Neural cell (in vitro differentiated cells): Measurements from ENCODE around the gene ELOA. TPM values are rescaled to one million over a fixed set of nuclear protein-coding genes. Genes with fewer than 3 reads are reported as not detected.
A peak's percentile ranks its signal among the peaks of the same experiment; 100 is the strongest.

ENCODE experiments used
- H2AFZ ChIP-seq: fragments of 200-600, 300-800 bp; sonication (generic), shearing (Covaris generic); 2 replicates; pipeline ENCODE4 v1.6.0; 2014; ENCODE audit warnings: low read depth, mild to moderate bottlenecking, antibody characterized with exemption, low read length, moderate library complexity
- H3F3A ChIP-seq: fragments of 200-600 bp; shearing (Covaris generic); 2 replicates; pipeline ENCODE4 v1.6.1; 2016; ENCODE audit warnings: mild to moderate bottlenecking, moderate library complexity, mixed read lengths, antibody characterized with exemption, low read length; ENCODE audit not compliant: insufficient read depth, poor library complexity, severe bottlenecking
- H3K27ac ChIP-seq: fragments of 200-600, 300-800 bp; sonication (generic), shearing (Covaris generic); 2 replicates; pipeline ENCODE4 v1.5.1; 2014; ENCODE audit warnings: mild to moderate bottlenecking, low read length, moderate library complexity
- H3K27me3 ChIP-seq: fragments of 300-800, 200-600 bp; sonication (generic), shearing (Covaris generic); 2 replicates; pipeline ENCODE4 v1.6.0; 2014; ENCODE audit warnings: mild to moderate bottlenecking, low read depth, low read length, moderate library complexity; ENCODE audit not compliant: insufficient read depth
- H3K36me3 ChIP-seq: fragments of 300-800, 200-600 bp; sonication (generic), shearing (Covaris generic); 2 replicates; pipeline ENCODE4 v1.5.1; 2014; ENCODE audit warnings: mild to moderate bottlenecking, antibody characterized with exemption, low read length, moderate library complexity; ENCODE audit not compliant: insufficient read depth
- H3K4me2 ChIP-seq: fragments of 300-800, 200-600 bp; sonication (generic), shearing (Covaris generic); 2 replicates; pipeline ENCODE4 v1.6.0; 2014; ENCODE audit warnings: mild to moderate bottlenecking, low read length
- H3K4me3 ChIP-seq: fragments of 300-800, 200-600 bp; sonication (generic), shearing (Covaris generic); 2 replicates; pipeline ENCODE4 v1.5.1; 2014; ENCODE audit warnings: mild to moderate bottlenecking, low read length, moderate library complexity
- H3K79me2 ChIP-seq: fragments of 200-600 bp; shearing (Covaris generic); replicated peaks from 2 replicates; pipeline ENCODE4 v1.6.0; 2014; ENCODE audit warnings: mild to moderate bottlenecking, low read length, moderate library complexity; ENCODE audit not compliant: insufficient read depth
- H3K9ac ChIP-seq: fragments of 300-800, 200-600 bp; sonication (generic), shearing (Covaris generic); 2 replicates; pipeline ENCODE4 v1.6.1; 2016; ENCODE audit warnings: mild to moderate bottlenecking, low read length, mixed read lengths
- H3K9me2 ChIP-seq: fragments of 200-600 bp; shearing (Covaris generic); 2 replicates; pipeline ENCODE4 v1.6.1; 2016; ENCODE audit warnings: mild to moderate bottlenecking, low read length, mixed read lengths; ENCODE audit not compliant: insufficient read depth
- H3K9me3 ChIP-seq: fragments of 200-600, 300-800 bp; sonication (generic), shearing (Covaris generic); 2 replicates; pipeline ENCODE4 v1.6.1; 2016; ENCODE audit warnings: mild to moderate bottlenecking, mixed run types, low read length, moderate library complexity, mixed read lengths
- H4K20me1 ChIP-seq: fragments of 200-600 bp; shearing (Covaris generic); 2 replicates; pipeline ENCODE4 v1.6.1; 2016; ENCODE audit warnings: mild to moderate bottlenecking, mixed run types; ENCODE audit not compliant: insufficient read depth
- CTCF ChIP-seq: fragments of 450-650 bp; IDR thresholded peaks from 2 replicates; pipeline ENCODE4 v1.5.1; 2014; ENCODE audit warnings: antibody characterized with exemption, mild to moderate bottlenecking, moderate library complexity; ENCODE audit not compliant: poor library complexity, severe bottlenecking
- EP300 ChIP-seq: fragments of 450-650 bp; conservative IDR thresholded peaks from 2 replicates; pipeline ENCODE4 v1.6.1; 2014; ENCODE audit warnings: antibody characterized with exemption, mild to moderate bottlenecking, moderate library complexity; ENCODE audit not compliant: poor library complexity, severe bottlenecking
- EZH2 ChIP-seq: fragments of 200-600, 300-800 bp; shearing (Covaris generic), sonication (generic); IDR thresholded peaks from 2 replicates; pipeline ENCODE4 v1.6.1; 2014; ENCODE audit warnings: antibody characterized with exemption, low read length, borderline replicate concordance, mild to moderate bottlenecking; ENCODE audit not compliant: insufficient read depth, poor library complexity, severe bottlenecking
- MXI1 ChIP-seq: fragments of 450-650 bp; conservative IDR thresholded peaks from 2 replicates; pipeline ENCODE4 v1.6.1; 2014; ENCODE audit warnings: antibody characterized with exemption, mild to moderate bottlenecking; ENCODE audit not compliant: poor library complexity, severe bottlenecking
- POLR2AphosphoS5 ChIP-seq: IDR thresholded peaks from 2 replicates; pipeline ENCODE4 v1.6.1; 2012
- RAD21 ChIP-seq: fragments of 450-650 bp; conservative IDR thresholded peaks from 2 replicates; pipeline ENCODE4 v1.6.1; 2014; ENCODE audit warnings: antibody characterized with exemption, mild to moderate bottlenecking, moderate library complexity
- REST ChIP-seq: IDR thresholded peaks from 2 replicates; pipeline ENCODE4 v1.6.1; 2012; ENCODE audit warnings: borderline replicate concordance
- SMC3 ChIP-seq: fragments of 450-650 bp; conservative IDR thresholded peaks from 2 replicates; pipeline ENCODE4 v1.6.1; 2014; ENCODE audit warnings: antibody characterized with exemption, mild to moderate bottlenecking, moderate library complexity; ENCODE audit not compliant: poor library complexity
- TAF1 ChIP-seq: IDR thresholded peaks from 2 replicates; pipeline ENCODE4 v1.6.1; 2012; ENCODE audit warnings: low read depth
- polyA plus RNA-seq: library from polyadenylated mRNA; depleted of rRNA; stranded (reverse); fragments of >200 nt; gene quantifications from 2 replicates; pipeline ENCODE4 v1.2.3, GENCODE V29; 2014

Gene ELOA
- polyA plus RNA-seq, 1 donor from 2014 or later, result 20.0 TPM

DNA sequence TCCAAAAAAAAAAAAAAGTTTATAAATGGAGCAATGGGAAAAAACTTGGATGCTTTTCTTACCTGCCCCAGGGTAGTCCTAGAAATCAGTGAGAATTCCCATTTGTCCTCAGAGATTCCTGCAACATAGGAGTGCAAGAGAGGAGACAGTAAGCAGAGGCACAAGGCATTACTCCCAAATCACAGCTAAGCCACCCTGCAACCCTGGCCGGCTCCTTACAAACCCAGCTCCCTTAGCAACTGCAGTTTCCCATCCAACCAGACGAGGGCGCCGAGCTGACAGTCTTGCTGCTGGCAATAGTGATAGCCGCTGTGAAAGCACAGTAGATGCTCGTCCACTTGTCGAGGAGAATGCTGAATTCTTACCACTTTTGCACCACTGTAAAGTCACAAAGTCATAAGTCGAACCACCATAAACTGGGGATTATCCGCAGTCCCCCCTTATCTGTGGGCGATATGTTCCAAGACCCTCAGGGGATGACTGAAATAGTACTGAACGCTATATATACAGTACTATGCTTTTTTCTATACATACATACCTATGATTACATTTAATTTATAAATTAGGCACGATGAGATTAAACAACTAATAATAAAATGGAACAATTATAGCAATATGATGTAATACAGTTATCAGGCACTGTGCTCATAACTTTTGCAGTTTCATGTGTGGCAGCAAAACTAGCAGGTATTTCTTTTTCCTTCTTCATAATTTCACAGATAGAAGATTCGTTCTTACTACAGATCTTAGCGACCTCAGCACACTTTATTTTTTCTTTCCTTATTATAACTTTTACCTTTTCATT lies 29.0 kb downstream of the ELOA start:
- H3K27ac ChIP-seq, result no peak overlapping the region
- no peak overlapping the region for H2AFZ ChIP-seq
- H3K4me2 ChIP-seq, result no peak overlapping the region
- no peaks in the 10 kb centered on the region for H3F3A ChIP-seq
- H3K9me3 ChIP-seq, result no peaks in the 10 kb centered on the region
- TF ChIP-seq MXI1 (peak; percentile 16), CTCF (peak; percentile 90), POLR2AphosphoS5 (no peak), RAD21 (peak; percentile 76), TAF1 (no peak), EP300 (no peak), SMC3 (peak; percentile 79)
- H3K36me3 ChIP-seq, result no peaks in the 10 kb centered on the region
- peak overlapping the region; percentile 7 for H3K4me3 ChIP-seq
- H3K9me2 ChIP-seq, result no peaks in the 10 kb centered on the region
- no peaks in the 10 kb centered on the region for H4K20me1 ChIP-seq
- H3K9ac ChIP-seq, result no peak overlapping the region
- H3K79me2 ChIP-seq, result no peaks in the 10 kb centered on the region
- no peaks in the 10 kb centered on the region for H3K27me3 ChIP-seq

DNA sequence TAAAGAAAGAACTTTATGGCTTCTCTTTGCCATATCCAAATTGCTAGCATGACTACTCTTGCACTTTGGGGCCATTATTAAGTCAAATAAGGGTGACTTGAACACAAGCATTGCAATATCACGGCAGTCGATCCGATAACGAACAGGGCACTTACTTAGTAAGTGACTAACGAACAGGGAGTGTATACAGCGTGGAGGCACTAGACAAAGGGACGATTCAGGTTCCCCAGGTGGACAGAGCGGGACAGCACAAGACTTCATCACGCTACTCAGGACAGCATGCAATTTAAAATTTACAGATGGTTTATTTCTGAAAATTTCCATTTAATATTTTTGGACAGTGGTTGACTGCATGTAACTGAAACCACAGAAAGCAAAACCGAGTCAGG lies 29.6 kb downstream of the ELOA start:
- Histone ChIP-seq H3K27me3 (no peaks in the 10 kb centered on the region), H3K9me2 (no peaks in the 10 kb centered on the region), H3K4me3 (no peak overlapping the region), H3K9me3 (no peaks in the 10 kb centered on the region), H3F3A (no peaks in the 10 kb centered on the region), H3K9ac (no peak overlapping the region), H3K4me2 (no peak overlapping the region), H3K27ac (no peak overlapping the region), H3K36me3 (no peaks in the 10 kb centered on the region), H3K79me2 (no peaks in the 10 kb centered on the region), H2AFZ (no peak overlapping the region), H4K20me1 (no peaks in the 10 kb centered on the region)
- no peak for TF ChIP-seq EP300
- TF ChIP-seq RAD21, result no peak
- TF ChIP-seq CTCF, result no peak
- TF ChIP-seq SMC3, result no peak
- no peak for TF ChIP-seq POLR2AphosphoS5
- TF ChIP-seq REST, result no peak
- no peak for TF ChIP-seq EZH2
- no peak for TF ChIP-seq TAF1
- no peak for TF ChIP-seq MXI1
